ENCODE data around the gene PLAAT2. TPM values are rescaled to one million over a fixed set of nuclear protein-coding genes. Genes with fewer than 3 reads are reported as not detected.

The PLAAT2 gene
- total RNA-seq, 1 donor from 2014 or later: not detected

DNA sequence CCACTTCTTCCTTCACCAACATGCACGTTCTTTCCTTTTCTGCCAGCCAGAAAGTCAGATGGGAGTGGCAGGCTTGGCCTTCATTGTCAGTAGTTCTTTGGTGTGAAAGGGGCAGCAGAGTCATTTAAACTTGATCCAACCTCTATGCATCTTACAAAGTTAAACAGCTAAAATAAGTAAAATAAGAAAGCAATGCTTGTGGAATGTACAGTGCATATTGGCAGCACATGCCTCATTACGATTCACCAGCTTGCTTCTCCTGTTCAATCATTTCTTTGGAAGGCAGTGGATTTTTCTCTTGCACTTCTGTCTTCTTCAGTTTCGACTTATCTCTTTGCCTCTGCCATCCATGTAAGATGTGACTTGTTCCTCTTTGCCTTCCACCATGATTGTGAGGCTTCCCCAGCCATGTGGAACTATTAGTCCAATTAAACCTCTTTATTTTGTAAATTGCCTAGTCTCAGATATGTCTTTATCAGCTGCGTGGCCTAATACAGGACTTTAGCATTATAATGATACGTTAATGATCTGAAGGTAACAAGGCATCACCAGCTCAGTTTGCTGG is 42.5 kb downstream of the PLAAT2 start:
- DNase-seq (ENCODE audit: low read depth in 2 of 2): no peak

DNA sequence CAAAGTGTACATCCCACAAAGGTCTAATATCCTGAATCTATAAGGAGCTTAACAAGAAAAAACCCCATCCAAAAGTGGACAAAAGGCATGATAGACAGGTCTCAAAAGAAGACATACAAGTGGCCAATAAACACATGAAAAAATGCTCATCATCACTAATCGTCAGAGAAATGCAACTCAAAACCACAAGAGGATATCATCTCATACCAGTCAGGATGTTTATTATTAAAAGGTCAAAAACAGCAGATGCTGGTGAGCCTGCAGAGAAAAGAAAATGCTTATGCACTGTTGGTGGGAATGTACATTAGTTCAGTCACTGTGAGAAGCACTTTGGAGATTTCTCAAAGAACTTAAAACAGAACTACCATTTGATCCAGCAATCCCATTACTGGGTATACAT is 44.6 kb downstream of the PLAAT2 start:
- DNase-seq (ENCODE audit: low read depth in 2 of 2): peak in 1 of 2 donors; percentile 69

DNA sequence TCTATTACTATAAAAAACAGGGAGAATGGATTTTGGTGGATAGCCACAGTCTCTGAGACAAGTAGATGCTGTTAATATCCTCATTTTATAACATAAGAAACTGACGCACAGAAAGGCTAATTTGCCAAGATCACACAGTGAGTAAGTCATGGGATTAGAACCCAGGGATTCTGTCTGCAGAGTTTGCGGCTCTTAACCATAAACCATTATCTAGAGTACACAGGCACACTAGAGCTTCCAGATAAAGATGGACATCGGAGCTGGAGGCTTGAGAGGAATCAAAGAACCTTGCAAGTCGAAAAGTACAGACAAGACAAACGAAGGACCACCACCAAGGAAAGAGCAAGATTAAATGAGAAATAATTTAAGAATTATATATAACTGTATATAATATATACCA is 46.0 kb downstream of the PLAAT2 start:
- no peak for DNase-seq (ENCODE audit: low read depth in 2 of 2)

DNA sequence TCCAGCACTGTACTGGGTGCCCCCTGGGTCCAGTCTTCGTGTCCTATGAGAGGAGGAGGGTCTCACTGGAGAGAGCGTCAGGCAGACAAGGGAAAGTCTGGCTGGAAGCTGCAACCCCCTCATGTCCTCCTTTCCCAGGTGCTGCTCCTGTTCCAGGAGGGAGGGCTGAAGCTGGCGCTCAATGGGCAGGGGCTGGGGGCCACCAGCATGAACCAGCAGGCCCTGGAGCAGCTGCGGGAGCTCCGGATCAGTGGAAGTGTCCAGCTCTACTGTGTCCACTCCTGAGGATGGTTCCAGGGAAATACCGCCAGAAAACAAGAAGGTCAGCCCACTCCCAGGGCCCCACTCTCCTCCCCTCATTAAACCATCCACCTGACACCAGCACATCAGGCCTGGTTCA is 47.1 kb downstream of the PLAAT2 start:
- no peak for DNase-seq (ENCODE audit: low read depth in 2 of 2)

DNA sequence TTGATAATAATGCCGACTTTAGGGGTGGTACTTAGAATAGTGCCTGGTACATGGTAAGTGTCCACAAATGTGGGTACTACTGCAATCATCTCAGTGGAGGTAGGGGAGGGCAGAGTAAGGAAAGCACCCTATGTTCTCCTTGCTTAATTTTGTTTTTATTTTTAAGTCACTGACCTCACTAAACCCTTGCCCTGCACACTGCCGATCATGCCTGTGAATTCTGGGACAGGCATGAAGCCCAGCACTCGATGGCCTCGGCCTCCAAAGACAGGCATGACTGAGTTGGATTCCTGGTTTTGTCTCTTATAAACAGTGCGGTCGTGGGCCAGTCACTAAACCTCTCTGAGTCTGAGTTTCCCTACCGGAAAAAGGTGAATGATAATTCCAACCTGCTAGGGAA is 50.4 kb downstream of the PLAAT2 start:
- no peak for DNase-seq (ENCODE audit: low read depth in 2 of 2)

DNA sequence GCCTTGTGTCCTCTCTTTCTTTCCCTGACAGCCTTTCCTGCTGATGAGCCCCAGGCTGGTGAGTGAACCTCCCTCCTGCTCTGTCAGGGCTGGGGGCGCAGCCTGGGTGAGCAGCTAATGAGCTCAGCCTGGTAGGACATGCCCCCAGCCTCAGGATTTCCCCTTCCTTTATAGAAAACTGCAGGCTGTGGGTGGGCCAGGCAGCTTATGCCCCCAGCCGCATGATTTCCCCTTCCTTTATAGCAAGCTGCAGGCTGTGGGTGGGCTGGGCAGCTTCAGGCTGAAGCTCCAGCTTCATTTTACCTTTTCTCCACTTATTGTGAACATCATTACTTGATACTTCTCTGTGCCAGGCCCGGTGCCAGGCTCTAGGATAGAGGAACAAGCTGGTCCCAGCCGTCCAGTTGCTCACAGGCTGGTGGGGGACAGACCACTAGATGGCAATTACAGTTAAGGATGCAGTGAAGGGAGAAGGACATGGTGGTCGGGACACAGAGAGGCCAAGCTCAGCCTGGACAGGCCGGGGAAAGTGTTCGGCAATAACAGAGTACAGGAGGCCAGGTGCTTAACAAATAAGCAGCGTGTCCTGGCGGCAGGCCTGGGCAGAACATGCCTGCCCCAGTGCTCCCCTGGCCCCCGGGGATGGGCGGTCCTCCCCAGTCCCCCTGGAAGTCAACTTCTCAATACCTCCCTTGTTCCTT is 52.0 kb downstream of the PLAAT2 start:
- DNase-seq (ENCODE audit: low read depth in 2 of 2): peak in 1 of 2 donors; percentile 18

DNA sequence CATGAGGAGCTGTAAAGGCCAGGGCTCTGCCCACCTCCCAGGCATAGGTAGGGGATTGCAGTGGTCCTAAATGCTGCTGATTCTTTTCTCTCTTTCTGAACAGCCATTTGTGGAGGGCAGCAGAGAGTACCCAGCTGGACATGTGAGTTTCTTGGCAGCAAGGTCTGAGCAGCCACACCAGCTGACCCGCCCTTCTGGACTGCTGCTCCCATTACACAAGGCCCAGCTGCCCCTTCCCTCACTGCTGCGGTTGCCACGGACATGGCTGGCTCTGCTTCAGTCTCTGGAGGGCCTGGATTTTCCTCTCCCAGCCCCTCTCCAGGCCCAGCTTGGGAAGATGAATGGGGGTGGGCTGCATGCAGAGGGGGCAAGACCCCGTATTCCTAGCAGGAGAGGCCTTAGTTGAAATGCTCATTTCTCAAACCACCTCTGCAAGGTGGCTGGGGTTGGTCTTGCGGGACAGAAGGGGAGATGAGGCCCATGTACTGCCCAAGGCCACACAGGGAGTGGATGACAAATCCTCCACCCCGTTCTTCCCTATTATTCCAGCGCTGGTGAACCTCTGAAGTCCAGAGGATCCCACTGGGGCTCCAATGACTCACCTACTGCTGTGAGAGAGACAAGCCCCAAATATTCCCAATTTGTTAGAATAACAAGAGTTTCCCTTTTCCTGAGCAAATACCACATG is 52.7 kb downstream of the PLAAT2 start:
- DNase-seq (ENCODE audit: low read depth in 2 of 2): no peak

DNA sequence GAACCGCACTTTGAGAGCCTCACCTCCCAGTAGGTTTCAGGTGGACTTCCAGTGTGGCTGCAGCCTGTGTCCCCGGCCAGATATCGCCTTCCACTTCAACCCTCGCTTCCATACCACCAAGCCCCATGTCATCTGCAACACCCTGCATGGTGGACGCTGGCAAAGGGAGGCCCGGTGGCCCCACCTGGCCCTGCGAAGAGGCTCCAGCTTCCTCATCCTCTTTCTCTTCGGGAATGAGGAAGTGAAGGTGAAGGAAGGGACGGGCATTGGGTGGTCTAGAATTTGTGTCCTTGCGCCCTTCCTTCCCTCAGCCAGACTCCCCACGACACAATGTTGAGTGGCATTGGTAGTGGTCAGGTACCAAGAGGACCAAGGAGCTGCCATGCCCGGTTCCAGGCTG is 54.4 kb downstream of the PLAAT2 start:
- no peak for DNase-seq (ENCODE audit: low read depth in 2 of 2)

DNA sequence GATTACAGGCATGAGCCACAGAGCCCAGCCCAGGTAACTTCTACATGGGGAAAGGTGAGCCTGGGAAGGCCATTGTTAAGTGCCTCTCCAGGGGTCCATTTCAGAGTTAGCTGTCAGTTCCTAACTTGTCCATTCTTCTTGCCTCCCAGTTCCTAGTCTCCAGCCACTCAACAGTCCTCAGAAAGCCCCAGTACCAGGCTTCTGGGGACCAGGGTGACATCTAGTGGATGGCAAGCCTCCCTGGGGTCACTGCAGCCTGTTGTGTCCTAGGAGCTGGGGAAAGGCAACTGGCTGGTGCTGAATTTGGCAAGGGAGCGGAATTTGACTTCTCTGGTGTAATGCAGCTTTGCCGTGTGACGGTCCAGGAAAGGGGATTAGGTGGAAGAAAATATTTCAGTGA is 55.2 kb downstream of the PLAAT2 start:
- peak; percentile 14 to 18 for DNase-seq (ENCODE audit: low read depth in 2 of 2)

DNA sequence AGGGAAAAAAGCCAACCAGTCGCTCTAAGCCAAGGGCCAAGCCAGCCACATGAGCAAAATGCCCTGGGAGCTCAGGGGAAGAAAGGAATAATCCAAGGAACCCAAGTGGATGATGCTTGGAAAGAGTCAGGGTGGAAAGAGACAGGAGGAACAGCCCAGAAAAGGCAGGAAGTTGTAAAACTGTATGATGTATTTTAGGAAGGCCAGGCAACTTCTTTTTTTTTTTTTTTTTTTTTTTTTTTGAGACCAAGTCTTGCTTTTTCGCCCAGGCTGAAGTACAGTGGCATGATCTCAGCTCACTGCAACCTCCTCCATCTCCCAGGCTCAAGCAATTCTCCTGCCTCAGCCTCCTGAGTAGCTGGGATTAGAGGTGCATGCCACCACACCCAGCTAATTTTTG is 55.7 kb downstream of the PLAAT2 start:
- no peak for DNase-seq (ENCODE audit: low read depth in 2 of 2)

DNA sequence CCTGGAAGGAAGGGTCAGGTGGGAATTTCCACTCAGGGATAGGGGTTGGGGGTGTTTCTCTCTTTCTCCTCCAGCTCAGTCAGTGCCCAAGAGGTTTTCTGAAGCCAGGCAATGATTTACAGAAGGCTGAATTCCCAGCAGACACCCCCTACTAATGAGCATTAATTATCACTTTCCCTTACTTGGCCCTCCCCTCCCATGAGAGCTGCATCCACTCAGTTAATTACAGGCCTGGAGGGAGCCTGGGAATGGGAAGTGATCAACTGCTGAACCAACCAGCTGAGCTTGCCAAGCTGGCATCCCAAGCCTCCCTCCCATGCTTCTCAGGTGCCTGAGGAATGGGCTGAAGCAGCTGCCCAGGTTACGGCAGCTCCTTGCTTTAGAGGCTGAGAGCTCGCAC is 56.3 kb downstream of the PLAAT2 start:
- DNase-seq (ENCODE audit: low read depth in 2 of 2): no peak

DNA sequence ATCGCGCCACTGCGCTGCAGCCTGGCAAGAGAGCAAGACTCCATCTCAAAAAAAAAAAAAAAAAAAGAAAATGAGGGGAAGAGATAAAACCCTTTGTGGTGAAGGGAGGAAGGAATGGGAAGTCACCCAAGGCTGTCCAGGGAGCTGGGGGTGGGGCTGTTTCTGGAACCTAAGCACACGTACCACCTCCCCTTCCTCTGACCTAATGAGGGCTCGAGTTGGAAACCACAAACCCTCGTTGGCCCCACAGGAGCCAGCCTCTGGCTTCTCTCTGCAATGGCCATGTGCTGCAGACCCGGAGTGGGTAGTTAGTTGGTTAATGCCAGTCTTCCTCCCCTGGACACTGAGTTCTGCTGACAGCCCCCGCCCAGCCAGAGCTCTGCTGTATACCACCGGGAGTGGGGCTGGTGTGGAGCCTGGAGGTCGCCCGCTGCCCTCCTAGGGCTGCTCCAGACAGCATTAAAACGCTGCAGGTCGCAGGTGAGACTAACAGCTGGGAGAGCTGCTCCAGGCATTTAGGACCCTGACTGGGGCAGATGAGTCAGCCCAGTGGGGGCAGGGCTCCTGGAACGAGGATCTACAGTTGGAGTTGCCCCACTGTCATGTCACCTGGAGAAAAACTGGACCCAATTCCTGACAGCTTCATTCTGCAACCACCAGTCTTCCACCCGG is 57.2 kb downstream of the PLAAT2 start, which contains the start of gene LGALS12:
TSS of gene LGALS12 (plus strand) at position 228 of the 672 bp plus-strand sequence. CDS start at position 603, 375 bp downstream.
- no peak for DNase-seq (ENCODE audit: low read depth in 2 of 2)

DNA sequence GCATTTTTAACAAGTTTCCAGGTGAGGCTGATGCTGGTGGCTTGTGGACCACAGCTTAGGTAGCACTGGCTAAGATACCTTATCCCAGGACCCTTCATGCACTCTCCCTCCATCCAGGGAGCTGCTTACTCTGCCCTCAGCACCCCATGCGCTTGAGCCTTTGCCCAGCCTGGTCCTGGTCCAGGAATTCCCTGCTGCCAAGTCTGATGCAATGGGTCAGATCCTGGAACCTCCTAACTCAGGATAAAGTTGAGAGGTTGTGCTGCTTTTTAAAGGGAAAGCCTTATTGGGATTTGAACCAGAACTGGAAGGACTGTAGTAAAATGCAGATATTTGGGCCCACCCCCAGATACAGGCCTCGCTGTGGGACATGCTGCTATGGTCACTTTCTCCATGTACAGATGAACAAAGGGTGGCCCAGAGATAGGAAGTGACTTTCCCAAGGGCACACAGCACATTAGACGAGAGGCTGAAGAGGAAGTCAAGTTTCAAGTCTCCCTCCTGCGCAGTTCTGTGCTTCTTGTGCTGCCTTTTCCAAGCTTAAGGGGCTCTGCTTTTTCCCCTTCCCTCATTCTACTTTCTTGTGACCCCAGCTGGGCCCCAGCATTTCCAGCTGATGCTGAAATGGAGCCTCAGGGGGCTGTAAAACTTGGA is 58.1 kb downstream of the PLAAT2 start:
- no peak for DNase-seq (ENCODE audit: low read depth in 2 of 2)

DNA sequence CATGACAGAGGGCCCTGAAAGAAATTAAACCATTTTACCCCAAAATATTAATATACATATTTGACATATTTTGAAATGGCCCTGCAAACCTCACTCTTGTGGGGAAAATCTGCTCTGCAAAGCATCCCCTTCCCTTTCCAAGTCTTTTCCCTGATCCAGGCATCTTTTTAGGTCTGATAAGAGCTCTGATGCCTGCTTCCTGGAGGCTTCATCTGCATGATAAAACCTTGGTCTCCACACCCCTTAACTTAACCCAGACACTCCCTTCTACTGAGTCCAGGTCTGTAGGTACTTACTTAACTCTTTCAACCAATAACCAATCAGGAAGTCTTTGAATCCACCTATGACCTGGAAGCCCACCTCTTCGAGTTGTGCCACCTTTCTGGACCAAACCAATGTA is 59.1 kb downstream of the PLAAT2 start:
- no peak for DNase-seq (ENCODE audit: low read depth in 2 of 2)

DNA sequence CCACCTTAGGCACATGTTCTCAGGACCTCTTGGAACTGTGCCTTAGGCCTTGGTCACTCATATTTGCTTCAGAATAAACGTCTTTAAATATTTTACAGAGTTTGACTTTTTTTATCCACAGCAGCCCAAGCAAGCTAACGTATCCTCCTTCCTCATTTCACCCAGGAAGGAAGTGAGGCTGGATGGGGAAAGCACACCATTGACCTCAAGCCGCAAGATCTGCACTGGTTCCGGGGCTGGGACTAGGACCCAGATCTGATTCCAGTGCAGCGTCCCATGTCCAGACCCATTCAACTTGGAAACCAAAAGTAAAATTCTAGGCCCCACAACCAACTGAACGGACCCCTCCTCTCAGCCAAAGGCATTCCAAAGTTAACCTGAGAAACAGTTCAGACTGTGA is 59.7 kb downstream of the PLAAT2 start:
- no peak for DNase-seq (ENCODE audit: low read depth in 2 of 2)

Other genes starting within 250 kb of the PLAAT2 start
- not detected in 2 replicates for gene SLC22A9, start 193.6 kb downstream of the PLAAT2 start, total RNA-seq
- gene PLAAT5, start 72.2 kb downstream of the PLAAT2 start, total RNA-seq: not detected in 2 replicates
- gene LGALS12, start 57.3 kb downstream of the PLAAT2 start, total RNA-seq: not detected in 2 replicates
- gene PLAAT4, start 26.6 kb downstream of the PLAAT2 start, total RNA-seq: 1.6 and 2.8 TPM in 2 replicates
- 56.2 and 63.1 TPM in 2 replicates for gene PLAAT3, start 51.1 kb upstream of the PLAAT2 start, total RNA-seq
- gene ATL3, start 108.0 kb upstream of the PLAAT2 start, total RNA-seq: 69.3 and 85.7 TPM in 2 replicates
- 42.7 and 49.8 TPM in 2 replicates for gene RTN3, start 118.1 kb upstream of the PLAAT2 start, total RNA-seq
- 9.1 and 9.6 TPM in 2 replicates for gene ZFTA, start 205.4 kb upstream of the PLAAT2 start, total RNA-seq

All from lung microvascular endothelial cell (primary cell).